ENCODE data around the gene NELFE. TPM values are rescaled to one million over a fixed set of nuclear protein-coding genes. Genes with fewer than 3 reads are reported as not detected.

The NELFE gene
- total and polyA plus RNA-seq, 2 donors, result 39.8 to 53.6 TPM

GRCh38 chr6:31969712-31970603 lies 11.2 kb upstream of the NELFE start:
- no peak for DNase-seq (ENCODE audit: extremely low spot score)
- H3K27ac ChIP-seq (ENCODE audit: low read depth), result no peak overlapping the region
- no peaks in the 10 kb centered on the region for H3K36me3 ChIP-seq (ENCODE audit: insufficient read depth)
- H3K4me1 ChIP-seq (ENCODE audit: insufficient read depth), result no peaks in the 10 kb centered on the region
- WGBS, result 72% methylated on average over 17 of the region's 17 CpGs
- no peak overlapping the region for H3K4me3 ChIP-seq (ENCODE audit: low read depth, low read length)

GRCh38 chr6:31968791-31969711 lies 10.3 kb upstream of the NELFE start:
- no peak for DNase-seq (ENCODE audit: extremely low spot score)

GRCh38 chr6:31968326-31968725 lies 9.6 kb upstream of the NELFE start:
- 83% methylated on average over 11 of the region's 11 CpGs for whole genome bisulfite sequencing
- Histone ChIP-seq H3K36me3 (ENCODE audit: insufficient read depth) (no peaks in the 10 kb centered on the region), H3K4me3 (ENCODE audit: low read depth, low read length) (no peak overlapping the region), H3K4me1 (ENCODE audit: insufficient read depth) (no peaks in the 10 kb centered on the region), H3K27ac (ENCODE audit: low read depth) (no peak overlapping the region)
- DNase-seq (ENCODE audit: extremely low spot score), result no peak

More at GRCh38 chr6:31968791-31969711, 10.3 kb upstream of the NELFE start:
- 83% methylated on average over 23 of the region's 23 CpGs for WGBS
- Histone ChIP-seq H3K36me3 (ENCODE audit: insufficient read depth) (no peaks in the 10 kb centered on the region), H3K4me1 (ENCODE audit: insufficient read depth) (no peaks in the 10 kb centered on the region), H3K27ac (ENCODE audit: low read depth) (no peak overlapping the region), H3K4me3 (ENCODE audit: low read depth, low read length) (no peak overlapping the region)

- 86% methylated on average over 3 of the region's 3 CpGs for WGBS
- Histone ChIP-seq H3K4me1 (ENCODE audit: insufficient read depth) (no peaks in the 10 kb centered on the region), H3K36me3 (ENCODE audit: insufficient read depth) (no peaks in the 10 kb centered on the region), H3K4me3 (ENCODE audit: low read depth, low read length) (no peak overlapping the region), H3K27ac (ENCODE audit: low read depth) (no peak overlapping the region)
- DNase-seq (ENCODE audit: extremely low spot score), result no peak
These were observed 9.2 kb upstream of the NELFE start for GRCh38 chr6:31967926-31968320.

- WGBS, result 82% methylated on average over 10 of the region's 10 CpGs
- DNase-seq (ENCODE audit: extremely low spot score), result no peak
- no peaks in the 10 kb centered on the region for H3K4me1 ChIP-seq (ENCODE audit: insufficient read depth)
- H3K36me3 ChIP-seq (ENCODE audit: insufficient read depth), result no peaks in the 10 kb centered on the region
- H3K4me3 ChIP-seq (ENCODE audit: low read depth, low read length), result no peak overlapping the region
- H3K27ac ChIP-seq (ENCODE audit: low read depth), result no peak overlapping the region
These were observed 8.5 kb upstream of the NELFE start for GRCh38 chr6:31966997-31967925.

- H3K36me3 ChIP-seq (ENCODE audit: insufficient read depth), result no peaks in the 10 kb centered on the region
- H3K27ac ChIP-seq (ENCODE audit: low read depth), result no peak overlapping the region
- no peak for DNase-seq (ENCODE audit: extremely low spot score)
- no peak overlapping the region for H3K4me3 ChIP-seq (ENCODE audit: low read depth, low read length)
- WGBS, result 93% methylated on average over 7 of the region's 7 CpGs
- H3K4me1 ChIP-seq (ENCODE audit: insufficient read depth), result no peaks in the 10 kb centered on the region
These were observed 7.7 kb upstream of the NELFE start for GRCh38 chr6:31966506-31966905.

- no peak overlapping the region for H3K27ac ChIP-seq (ENCODE audit: low read depth)
- H3K36me3 ChIP-seq (ENCODE audit: insufficient read depth), result no peaks in the 10 kb centered on the region
- no peak for DNase-seq (ENCODE audit: extremely low spot score)
- H3K4me3 ChIP-seq (ENCODE audit: low read depth, low read length), result no peak overlapping the region
- H3K4me1 ChIP-seq (ENCODE audit: insufficient read depth), result no peaks in the 10 kb centered on the region
- WGBS, result 90% methylated on average over 13 of the region's 13 CpGs
These were observed 6.9 kb upstream of the NELFE start for GRCh38 chr6:31965700-31966099.

- no peaks in the 10 kb centered on the region for H3K36me3 ChIP-seq (ENCODE audit: insufficient read depth)
These were observed 5.2 kb upstream of the NELFE start for GRCh38 chr6:31963921-31964320.

GRCh38 chr6:31961616-31962015 lies 2.8 kb upstream of the NELFE start:
- no peak for DNase-seq (ENCODE audit: extremely low spot score)
- Histone ChIP-seq H3K4me3 (ENCODE audit: low read depth, low read length) (no peak overlapping the region), H3K27ac (ENCODE audit: low read depth) (no peak overlapping the region), H3K36me3 (ENCODE audit: insufficient read depth) (no peaks in the 10 kb centered on the region), H3K4me1 (ENCODE audit: insufficient read depth) (no peaks in the 10 kb centered on the region)
- 93% methylated on average over 12 of the region's 12 CpGs for WGBS

More at GRCh38 chr6:31963921-31964320, 5.2 kb upstream of the NELFE start:
- 96% methylated on average over 19 of the region's 19 CpGs for WGBS
- Histone ChIP-seq H3K27ac (ENCODE audit: low read depth) (no peak overlapping the region), H3K4me1 (ENCODE audit: insufficient read depth) (no peaks in the 10 kb centered on the region), H3K4me3 (ENCODE audit: low read depth, low read length) (no peak overlapping the region)
- no peak for DNase-seq (ENCODE audit: extremely low spot score)

GRCh38 chr6:31958412-31958740 lies 395 bp downstream of the NELFE start:
- Histone ChIP-seq H3K27ac (ENCODE audit: low read depth) (peak overlapping the region; percentile 59), H3K4me1 (ENCODE audit: insufficient read depth) (no peaks in the 10 kb centered on the region), H3K36me3 (ENCODE audit: insufficient read depth) (peaks cover 3% of the 10 kb centered on the region), H3K4me3 (ENCODE audit: low read depth, low read length) (peak overlapping the region; percentile 78)
- 5% methylated on average over 11 of the region's 11 CpGs for WGBS
- DNase-seq (ENCODE audit: extremely low spot score), result no peak

- WGBS, result 66% methylated on average over 3 of the region's 3 CpGs
- peaks cover 4% of the 10 kb centered on the region for H3K36me3 ChIP-seq (ENCODE audit: insufficient read depth)
- no peak overlapping the region for H3K4me3 ChIP-seq (ENCODE audit: low read depth, low read length)
- H3K27ac ChIP-seq (ENCODE audit: low read depth), result no peak overlapping the region
- no peak for DNase-seq (ENCODE audit: extremely low spot score)
- H3K4me1 ChIP-seq (ENCODE audit: insufficient read depth), result no peaks in the 10 kb centered on the region
These were observed 2.0 kb downstream of the NELFE start for GRCh38 chr6:31956796-31957195.

- peaks cover 4% of the 10 kb centered on the region for H3K36me3 ChIP-seq (ENCODE audit: insufficient read depth)
- H3K4me3 ChIP-seq (ENCODE audit: low read depth, low read length), result no peak overlapping the region
- 97% methylated on average over 28 of the region's 28 CpGs for WGBS
- no peak for DNase-seq (ENCODE audit: extremely low spot score)
- H3K4me1 ChIP-seq (ENCODE audit: insufficient read depth), result no peaks in the 10 kb centered on the region
- H3K27ac ChIP-seq (ENCODE audit: low read depth), result no peak overlapping the region
These were observed 4.3 kb downstream of the NELFE start for GRCh38 chr6:31954511-31954910.

- H3K4me1 ChIP-seq (ENCODE audit: insufficient read depth), result no peaks in the 10 kb centered on the region
- H3K4me3 ChIP-seq (ENCODE audit: low read depth, low read length), result no peak overlapping the region
- DNase-seq (ENCODE audit: extremely low spot score), result no peak
- no peak overlapping the region for H3K27ac ChIP-seq (ENCODE audit: low read depth)
- peaks cover 4% of the 10 kb centered on the region for H3K36me3 ChIP-seq (ENCODE audit: insufficient read depth)
- WGBS, result 72% methylated on average over 5 of the region's 5 CpGs
These were observed 5.9 kb downstream of the NELFE start for GRCh38 chr6:31952890-31953289.
